HUDEP-2 (cell line): ENCODE measurements around the gene NDUFA11.
A peak's percentile ranks its signal among the peaks of the same experiment; 100 is the strongest.

Source experiments
- DNase-seq, 76 experiments: peaks; one replicate each; lab custom pipeline; 2025; ENCODE audit not compliant: unreplicated experiment in 76 of 76; lab: John Stamatoyannopoulos, UW

Gene NDUFA11

GRCh38 chr19:5903624-5904351, at the start of gene NDUFA11:
TSS of gene NDUFA11 (minus strand) at chr19:5903790. CDS start at chr19:5903708, 82 bp downstream.
- DNase-seq: peak; percentile 81 to 100 (median 100)

DNA sequence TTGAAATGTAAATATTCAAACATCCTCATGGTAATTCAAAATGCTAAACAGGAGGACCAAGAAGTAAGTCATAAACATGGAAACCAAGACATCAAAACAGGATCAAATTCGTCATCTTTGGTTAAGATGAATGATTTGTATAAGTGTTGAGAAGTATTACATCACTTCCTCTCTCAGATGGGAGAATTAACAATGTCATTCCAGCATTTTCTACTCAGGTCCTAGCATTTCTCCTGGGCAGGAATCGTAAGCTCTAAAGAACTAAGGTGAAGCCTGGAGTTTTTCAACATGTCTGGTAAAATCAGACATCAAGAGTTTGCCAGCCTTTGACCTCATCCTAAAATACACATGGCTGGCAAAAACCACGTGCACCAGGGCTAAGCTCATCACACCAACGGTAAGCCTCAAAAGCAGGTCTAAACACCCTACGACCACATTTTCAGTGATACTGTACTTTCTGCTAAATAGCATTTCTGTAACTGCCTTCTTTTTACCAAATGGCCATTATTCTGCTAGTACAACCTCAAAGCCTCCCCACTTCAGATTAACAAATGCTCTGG, 49.5 kb upstream of the NDUFA11 start:
- DNase-seq: no peak

DNA sequence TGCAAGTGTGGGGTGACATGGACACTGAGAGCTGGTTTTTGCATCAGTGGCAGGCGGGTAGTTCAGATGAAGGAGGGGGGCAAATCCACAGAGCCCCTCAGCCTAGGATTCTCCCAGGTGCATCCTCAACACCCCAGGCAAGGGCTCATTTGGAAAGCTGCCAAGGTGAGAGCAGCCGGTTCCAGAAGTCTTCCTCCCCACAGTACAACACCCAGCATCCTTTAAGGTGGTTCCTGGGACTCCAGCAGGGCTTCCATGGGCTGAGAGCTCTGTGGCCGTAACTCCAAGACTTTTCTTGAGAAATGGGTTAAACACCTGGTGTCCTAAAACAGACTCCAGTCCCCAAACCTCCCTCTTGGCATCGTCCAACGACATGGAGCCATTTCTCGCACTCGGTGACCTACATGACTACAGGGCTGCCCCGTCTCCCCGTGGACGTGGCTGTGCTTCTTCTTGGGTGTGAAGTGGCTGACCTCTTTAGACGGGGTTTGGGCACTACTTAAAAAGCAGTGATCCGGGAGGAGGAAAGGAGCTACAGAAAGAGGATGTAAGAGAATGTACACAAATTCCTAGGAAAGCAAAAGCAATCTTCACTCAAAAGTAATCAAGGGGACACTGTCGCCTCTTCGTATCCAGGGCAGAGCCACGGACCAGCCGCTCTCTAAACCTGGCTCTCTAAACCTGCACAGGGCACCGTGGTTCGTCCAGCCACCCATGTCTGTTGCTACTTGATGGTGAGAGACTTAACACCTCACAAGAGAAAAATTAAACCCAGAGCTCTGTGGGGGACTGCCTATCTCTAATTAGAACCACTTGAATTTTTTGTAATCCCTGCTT, 48.8 kb upstream of the NDUFA11 start:
- no peak for DNase-seq

- no peak for DNase-seq
These were observed 47.8 kb upstream of the NDUFA11 start for GRCh38 chr19:5951338-5951861.

- DNase-seq: no peak
These were observed 47.2 kb upstream of the NDUFA11 start for GRCh38 chr19:5950741-5951140.

DNA sequence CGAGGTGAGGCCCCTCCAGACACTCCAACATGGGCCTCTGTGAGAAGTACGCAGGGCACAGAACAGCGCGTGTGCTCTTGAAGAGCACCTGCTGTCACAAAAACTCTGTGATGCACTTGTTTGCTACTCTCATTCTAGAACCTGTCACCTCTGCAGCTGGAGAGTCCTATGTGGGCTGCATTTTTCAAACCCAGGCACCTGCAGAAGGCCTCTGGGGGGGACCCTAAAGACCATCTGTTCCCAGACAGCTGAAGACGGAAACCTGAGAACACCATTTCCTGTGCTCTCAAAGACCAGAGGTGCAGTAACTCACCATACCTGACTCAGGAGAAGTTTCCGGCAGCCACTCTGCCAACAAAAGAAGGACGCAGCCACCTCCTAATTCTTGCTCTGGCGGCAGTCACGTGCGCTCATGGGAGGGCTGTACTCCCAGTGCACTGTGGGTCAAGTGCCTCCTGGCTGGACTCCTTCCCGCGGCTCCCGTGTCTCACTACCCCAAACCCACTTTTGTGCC, 46.3 kb upstream of the NDUFA11 start:
- DNase-seq: no peak

- DNase-seq: no peak
These were observed 45.4 kb upstream of the NDUFA11 start for GRCh38 chr19:5948752-5949564.

- DNase-seq: no peak
These were observed 43.8 kb upstream of the NDUFA11 start for GRCh38 chr19:5947435-5947834.

- DNase-seq: no peak
These were observed 40.0 kb upstream of the NDUFA11 start for GRCh38 chr19:5943623-5944022.

DNA sequence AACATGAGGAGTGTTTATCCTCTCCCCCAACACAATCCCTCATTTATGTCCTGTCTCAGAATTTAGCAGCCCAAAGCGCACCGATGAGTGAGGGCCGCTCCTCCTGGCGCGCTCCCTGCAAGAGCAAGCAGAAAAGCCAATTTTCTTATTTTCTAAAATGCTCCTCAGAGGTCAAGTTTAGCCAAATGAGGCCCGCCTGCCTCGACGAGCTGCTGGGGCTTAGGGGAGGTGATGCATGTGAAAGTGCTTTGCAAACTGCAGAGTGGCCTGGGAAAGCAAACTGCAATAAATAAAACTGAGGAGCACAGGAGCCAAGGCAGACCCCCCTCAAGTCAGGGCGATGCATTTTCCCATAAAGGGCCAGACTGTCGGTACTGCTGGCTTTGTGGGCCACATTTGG, 39.5 kb upstream of the NDUFA11 start:
- DNase-seq: no peak

DNA sequence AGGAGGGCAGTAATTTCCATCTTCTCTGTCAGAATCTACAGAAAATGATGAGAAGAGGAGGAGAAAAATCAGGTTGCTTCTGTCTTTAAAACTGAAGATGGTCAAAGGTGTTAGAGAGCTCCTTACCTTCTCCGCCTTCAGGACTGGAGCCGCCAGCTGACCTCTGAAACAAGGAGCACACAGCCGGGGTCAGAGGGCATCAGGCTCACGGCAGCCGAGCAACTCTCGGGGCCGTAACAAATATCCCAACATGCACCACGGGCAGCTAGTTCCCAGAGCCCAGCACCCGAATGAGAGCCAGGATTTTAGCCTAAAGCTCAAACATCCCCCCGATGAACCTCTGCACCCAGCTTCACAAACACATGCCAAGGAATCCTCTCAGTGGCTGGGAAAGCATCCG, 38.1 kb upstream of the NDUFA11 start:
- DNase-seq: no peak

DNA sequence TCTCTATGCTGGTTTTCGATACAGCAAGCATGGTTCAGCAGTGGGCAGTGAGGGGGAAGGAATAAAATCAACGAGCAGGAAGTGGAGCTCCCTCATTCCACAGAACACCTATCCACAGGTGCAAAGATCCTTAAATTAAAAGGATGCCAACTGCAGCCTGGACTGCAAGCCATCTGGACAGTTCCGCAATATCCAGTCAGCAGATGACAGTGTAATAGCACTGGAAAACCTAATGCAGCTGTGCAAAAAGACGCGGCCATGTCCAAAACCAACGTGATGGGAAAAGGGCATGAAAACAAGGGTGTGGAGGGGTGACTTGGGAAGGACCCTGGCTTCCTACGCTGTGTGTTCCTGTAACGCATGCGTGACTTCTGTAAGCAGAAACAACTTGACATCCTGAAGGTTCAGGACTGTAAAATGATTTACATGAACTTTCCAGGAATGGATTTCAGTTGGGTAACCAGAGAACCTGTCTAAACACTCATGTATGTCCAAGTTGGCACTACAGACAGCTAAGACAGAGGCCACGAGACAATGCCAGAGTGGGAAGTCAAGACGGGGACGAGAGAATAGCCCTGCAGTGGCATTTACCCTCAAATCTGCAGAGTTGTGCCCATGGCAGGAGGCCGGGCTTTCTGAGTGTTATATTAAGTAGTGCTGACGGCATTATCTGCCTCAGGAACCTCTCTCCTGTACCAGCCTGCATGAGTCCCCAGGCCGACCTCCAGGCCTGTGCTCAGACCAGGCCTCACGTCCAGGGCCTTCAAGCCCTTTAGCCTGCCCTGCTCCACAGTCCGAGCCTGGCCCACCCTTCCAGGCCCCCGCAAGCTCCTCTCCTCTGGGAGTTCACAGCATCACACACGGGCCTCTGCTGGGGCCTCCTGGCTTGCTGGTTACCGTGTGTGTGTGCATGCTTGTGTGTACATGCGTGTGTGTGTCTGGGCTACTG, 36.9 kb upstream of the NDUFA11 start:
- no peak for DNase-seq

DNA sequence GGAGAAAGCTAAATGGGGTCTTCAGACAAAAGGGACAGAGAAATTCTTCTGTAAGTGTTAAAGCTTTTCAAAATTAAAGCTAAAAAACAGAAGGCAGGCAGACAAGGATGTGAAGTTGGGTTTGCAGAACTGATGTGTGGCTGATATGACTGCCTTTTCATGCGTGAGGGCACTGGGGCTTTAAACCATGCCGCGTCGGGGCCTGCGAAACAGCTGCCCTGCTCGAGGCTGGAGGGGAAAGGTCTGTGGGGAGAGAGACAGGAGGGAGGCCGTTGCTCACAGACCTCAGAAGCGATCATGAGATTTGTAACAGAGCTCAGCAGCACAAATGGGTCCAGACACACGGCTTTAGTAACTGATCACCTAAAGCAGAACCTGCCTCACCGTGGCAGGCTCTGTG, 34.0 kb upstream of the NDUFA11 start:
- DNase-seq: no peak

DNA sequence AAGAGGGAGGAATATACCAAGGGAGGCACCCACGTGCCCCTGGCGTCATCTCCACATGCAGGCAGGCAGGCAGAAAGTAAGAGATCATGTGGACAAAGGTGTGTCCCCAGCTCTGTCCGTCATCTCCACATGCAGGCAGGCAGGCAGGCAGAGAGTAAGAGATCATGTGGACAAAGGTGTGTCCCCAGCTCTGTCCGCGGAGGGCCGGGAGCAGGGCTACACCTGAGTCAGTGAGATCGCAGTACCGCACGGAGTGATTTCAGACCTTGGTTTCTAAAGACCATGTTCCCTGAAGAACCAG, 32.7 kb upstream of the NDUFA11 start:
- DNase-seq: no peak

- no peak for DNase-seq
These were observed 32.1 kb upstream of the NDUFA11 start for GRCh38 chr19:5935473-5936291.

- DNase-seq: no peak
These were observed 31.3 kb upstream of the NDUFA11 start for GRCh38 chr19:5934774-5935472.

DNA sequence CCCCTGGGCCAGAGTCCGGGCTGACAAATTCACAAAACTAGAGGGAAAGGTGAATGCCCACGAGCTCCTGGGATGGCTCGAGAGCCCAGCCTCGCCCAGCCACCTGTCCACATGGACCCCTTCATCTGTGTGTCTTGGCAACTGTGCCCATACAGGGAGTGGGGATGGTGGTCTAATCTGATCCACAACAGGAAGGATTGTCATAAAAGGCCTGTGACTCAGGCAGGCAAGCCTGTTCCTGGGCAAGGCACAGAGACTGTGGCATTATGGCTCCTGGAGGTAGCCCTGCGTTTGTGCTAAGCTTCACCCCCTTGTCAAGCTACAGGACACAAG, 30.4 kb upstream of the NDUFA11 start:
- DNase-seq: no peak

DNA sequence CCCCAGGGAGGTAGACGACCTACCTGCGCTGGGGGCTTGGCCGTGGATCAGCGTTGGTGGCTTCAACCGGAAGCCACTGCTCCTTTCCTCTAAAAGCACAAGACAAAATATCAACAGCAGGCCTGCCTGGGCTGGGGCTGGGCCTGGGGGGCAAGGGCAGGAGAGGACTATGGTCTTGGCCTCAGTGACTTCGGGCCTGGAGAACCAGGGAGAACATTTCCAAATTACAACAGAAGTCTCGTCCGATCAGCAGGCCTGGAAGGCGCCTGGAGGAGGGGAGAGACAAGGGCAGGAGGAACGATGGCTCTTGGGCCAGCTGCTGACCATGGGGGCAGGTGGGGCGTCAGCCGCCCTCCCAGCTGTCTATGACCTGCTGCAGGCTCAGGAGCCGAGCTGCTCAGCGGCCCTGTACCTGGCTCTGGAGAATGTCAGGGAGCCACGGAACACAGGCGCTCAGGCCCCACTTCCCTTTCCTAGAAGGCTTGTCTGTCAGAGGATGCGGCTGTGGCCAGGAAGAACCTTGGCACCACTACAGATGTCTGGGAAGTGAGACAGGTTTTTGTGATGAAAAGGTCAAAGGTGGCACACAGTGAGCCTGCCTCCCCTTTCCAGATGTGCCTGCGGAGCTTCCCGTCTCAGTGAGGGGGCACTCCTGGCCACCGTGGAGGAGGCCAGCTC, 29.9 kb upstream of the NDUFA11 start:
- no peak for DNase-seq
